ENCODE results near the gene EML3. TPM values are rescaled to one million over a fixed set of nuclear protein-coding genes. Genes with fewer than 3 reads are reported as not detected.

Gene EML3
- total and polyA plus RNA-seq, 2 of the 13 experiments (the other 11 are each of a cell fraction or from before 2014, with no cell fraction given), result 10.6 to 12.3 TPM

- no peak for TF ChIP-seq ZSCAN29 (CRISPR knock-in tag; conservative IDR thresholded peaks at IDR 0.05)
- no peak for TF ChIP-seq REXO4 (CRISPR knock-in tag; IDR thresholded peaks at IDR 0.05; ENCODE audit: borderline replicate concordance)
- no peak for TF ChIP-seq ZSCAN21 (CRISPR knock-in tag; IDR thresholded peaks at IDR 0.05; ENCODE audit: borderline replicate concordance)
- TF ChIP-seq DNMT1 (CRISPR knock-in tag; IDR thresholded peaks at IDR 0.05), result no peak
- no peak for TF ChIP-seq ZNF280D (CRISPR knock-in tag; IDR thresholded peaks at IDR 0.05)
- TF ChIP-seq SALL2 (CRISPR knock-in tag; IDR thresholded peaks at IDR 0.05), result peak; percentile 34; the same call in 1 of the 2 replicates
- 0 out of 4 replicates have a peak, but pooled peaks of 1 of the 2 experiments have one; percentile 46 for TF ChIP-seq ATF4 (CRISPR knock-in tag; IDR thresholded peaks at IDR 0.05)
- 0 out of 2 replicates have a peak, but pooled peaks have one; percentile 35 for TF ChIP-seq ZNF317 (CRISPR knock-in tag; IDR thresholded peaks at IDR 0.05)
- no peak for TF ChIP-seq ZBTB7A (CRISPR knock-in tag; IDR thresholded peaks at IDR 0.05)
- no peak for TF ChIP-seq ZNF383 (CRISPR knock-in tag; IDR thresholded peaks at IDR 0.05; ENCODE audit: borderline replicate concordance)
- no peak; the same call in 1 of the 2 replicates for TF ChIP-seq SIN3A (IDR thresholded peaks at IDR 0.05; ENCODE audit: borderline replicate concordance, low read depth, low read length)
- TF ChIP-seq DRAP1 (CRISPR knock-in tag; IDR thresholded peaks at IDR 0.05), result peak; percentile 48; the same call in 1 of the 2 replicates
- no peak for TF ChIP-seq TCF7L2 (IDR thresholded peaks at IDR 0.05; ENCODE audit: low read depth, low read length)
- TF ChIP-seq ZNF333 (CRISPR knock-in tag; IDR thresholded peaks at IDR 0.05; ENCODE audit: borderline replicate concordance), result no peak
- no peak for TF ChIP-seq ZBTB1 (CRISPR knock-in tag; IDR thresholded peaks at IDR 0.05; ENCODE audit: borderline replicate concordance)
- no peak for TF ChIP-seq MBNL3 (CRISPR knock-in tag; conservative IDR thresholded peaks at IDR 0.05)
- peak; percentile 75 for TF ChIP-seq POLR2G (IDR thresholded peaks at IDR 0.05; ENCODE audit: low read depth, low read length)
- TF ChIP-seq NFYB (CRISPR knock-in tag; IDR thresholded peaks at IDR 0.05), result no peak
- TF ChIP-seq ZFP62 (CRISPR knock-in tag; IDR thresholded peaks at IDR 0.05), result no peak
- peak; percentile 80; the same call in 1 of the 2 replicates for TF ChIP-seq DZIP1 (CRISPR knock-in tag; IDR thresholded peaks at IDR 0.05)
- TF ChIP-seq ZNF775 (CRISPR knock-in tag; IDR thresholded peaks at IDR 0.05; ENCODE audit: borderline replicate concordance), result no peak
- TF ChIP-seq KLF15 (CRISPR knock-in tag; IDR thresholded peaks at IDR 0.05; ENCODE audit: borderline replicate concordance), result no peak
- no peak for TF ChIP-seq XRCC5 (optimal IDR thresholded peaks at IDR 0.05; ENCODE audit: low read length)
These were observed 11.0 kb downstream of the EML3 start, which contains the start of gene MTA2 (continued) for GRCh38 chr11:62601372-62602140.

All from HepG2 (cell line).